C1 segment of cervical spinal cord (tissue), 14 donors: Measurements from ENCODE around the gene CXCL3.

Source experiments
- DNase-seq, 14 donors: peaks; one replicate each; lab custom pipeline; 2025; lab: John Stamatoyannopoulos, UW

CXCL3 gene

GRCh38 chr4:74014332-74014731 lies 24.2 kb downstream of the CXCL3 start:
- no peak for DNase-seq

- no peak for DNase-seq
Observed at GRCh38 chr4:74013264-74013663, 25.2 kb downstream of the CXCL3 start.

- DNase-seq = no peak
Observed at GRCh38 chr4:74012130-74012529, 26.4 kb downstream of the CXCL3 start.

GRCh38 chr4:74009307-74009706 lies 29.2 kb downstream of the CXCL3 start:
- no peak for DNase-seq

- no peak for DNase-seq
Observed at GRCh38 chr4:74006009-74006476, 32.4 kb downstream of the CXCL3 start.

GRCh38 chr4:74005528-74005927 lies 33.0 kb downstream of the CXCL3 start:
- no peak for DNase-seq

GRCh38 chr4:74004668-74005067 lies 33.8 kb downstream of the CXCL3 start:
- DNase-seq = no peak

- no peak for DNase-seq
Observed at GRCh38 chr4:74000301-74000700, 38.2 kb downstream of the CXCL3 start.

GRCh38 chr4:73998040-73999011 lies 40.2 kb downstream of the CXCL3 start, which contains the start of gene CXCL5:
CXCL5 (minus strand) TSS chr4:73998677; CDS start chr4:73998581, 96 bp downstream.
- peak in 5 of 14 donors; percentile 4 to 30 (median 6) for DNase-seq

- DNase-seq = no peak
Observed at GRCh38 chr4:73992050-73992449, 46.4 kb downstream of the CXCL3 start.

- DNase-seq = no peak
Observed at GRCh38 chr4:73991742-73992000, 46.8 kb downstream of the CXCL3 start.

- no peak for DNase-seq
Observed at GRCh38 chr4:73990988-73991741, 47.3 kb downstream of the CXCL3 start.

GRCh38 chr4:73989928-73990327 lies 48.6 kb downstream of the CXCL3 start:
- no peak for DNase-seq

GRCh38 chr4:73989031-73989430 lies 49.5 kb downstream of the CXCL3 start:
- no peak for DNase-seq

- no peak for DNase-seq
Observed at GRCh38 chr4:73988061-73988460, 50.4 kb downstream of the CXCL3 start, which contains the start of gene PPBP. PPBP (minus strand) TSS chr4:73988190; CDS start chr4:73988103, 87 bp downstream.
